ENCODE measurements around the gene IARS1. TPM values are rescaled to one million over a fixed set of nuclear protein-coding genes. Genes with fewer than 3 reads are reported as not detected.

Gene IARS1
- total RNA-seq, 4 donors from 2014 or later = 85.2 to 317 (median 110) TPM

DNA sequence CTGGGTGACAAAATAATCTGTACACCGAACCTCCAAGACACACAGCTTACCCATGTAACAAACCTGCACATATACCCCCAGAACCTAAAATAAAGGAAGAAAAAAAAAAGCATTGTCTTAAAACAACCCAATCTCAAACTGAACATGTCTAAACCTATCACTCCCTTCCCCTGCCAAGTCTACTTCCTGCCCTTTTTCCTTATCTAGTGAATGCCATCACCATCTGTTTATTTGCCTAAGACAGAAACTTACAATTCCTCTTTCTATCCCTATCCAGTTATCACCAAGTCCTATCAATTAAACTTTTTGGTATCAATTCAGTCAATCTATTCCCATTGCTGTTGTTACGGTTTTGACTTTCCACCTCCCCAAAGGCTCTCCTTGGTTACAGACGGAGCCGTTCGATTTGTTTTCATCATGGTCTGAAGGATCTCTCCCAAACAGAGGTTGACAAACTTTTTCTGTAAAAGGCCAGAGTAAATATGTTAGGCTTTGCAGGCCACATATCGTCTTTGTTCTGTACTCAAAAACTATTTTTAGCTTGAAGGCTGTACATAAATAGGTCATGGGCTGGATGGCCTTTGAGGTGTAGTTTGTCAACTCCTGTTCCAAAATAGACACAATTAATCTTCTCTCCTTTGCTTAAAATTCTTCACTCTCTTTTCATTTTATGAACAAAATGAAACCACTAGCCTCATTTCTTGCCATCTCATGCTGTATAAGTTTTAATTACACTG, 19.6 kb upstream of the IARS1 start:
- WGBS, 2 donors = 86 to 88% methylated on average over 6 of the region's 6 CpGs
- H3K27ac ChIP-seq = no peak overlapping the region

DNA sequence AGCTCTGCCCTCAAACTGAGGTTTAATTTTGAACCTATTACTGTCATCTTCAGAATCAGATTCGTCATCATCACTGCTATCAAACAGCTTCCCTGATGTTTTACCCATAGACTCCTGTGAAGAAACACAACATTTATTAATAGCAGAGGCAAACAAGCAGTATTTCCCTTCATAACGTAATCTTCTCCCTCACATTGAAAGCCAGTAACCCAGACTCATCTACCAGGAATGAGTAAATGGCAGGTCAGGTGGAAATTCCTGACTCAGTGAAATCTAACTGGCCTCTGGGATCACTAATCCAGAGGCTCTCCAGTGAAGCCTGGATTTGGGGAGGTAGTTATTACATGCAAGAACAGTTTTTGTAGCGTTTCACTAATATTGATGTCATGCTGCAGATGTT, 17.1 kb upstream of the IARS1 start:
- Histone ChIP-seq H3K4me1 (no peaks in the 10 kb centered on the region), H3K9me3 (no peaks in the 10 kb centered on the region), H3K27me3 (no peaks in the 10 kb centered on the region), H3K27ac (no peak overlapping the region), H3K36me3 (peaks cover 44 to 47% of the 10 kb centered on the region in 2 donors), H3K4me3 (replicated peaks in 1 of 3) (no peak overlapping the region)
- DNase-seq = no peak
- intact Hi-C loops (cut with DNase I) = no loop called here
- 94 to 97% methylated on average over 3 of the region's 3 CpGs for WGBS, 2 donors
- TF ChIP-seq POLR2A (IDR thresholded peaks at IDR 0.05) = no peak
- TF ChIP-seq, protein P1, sequence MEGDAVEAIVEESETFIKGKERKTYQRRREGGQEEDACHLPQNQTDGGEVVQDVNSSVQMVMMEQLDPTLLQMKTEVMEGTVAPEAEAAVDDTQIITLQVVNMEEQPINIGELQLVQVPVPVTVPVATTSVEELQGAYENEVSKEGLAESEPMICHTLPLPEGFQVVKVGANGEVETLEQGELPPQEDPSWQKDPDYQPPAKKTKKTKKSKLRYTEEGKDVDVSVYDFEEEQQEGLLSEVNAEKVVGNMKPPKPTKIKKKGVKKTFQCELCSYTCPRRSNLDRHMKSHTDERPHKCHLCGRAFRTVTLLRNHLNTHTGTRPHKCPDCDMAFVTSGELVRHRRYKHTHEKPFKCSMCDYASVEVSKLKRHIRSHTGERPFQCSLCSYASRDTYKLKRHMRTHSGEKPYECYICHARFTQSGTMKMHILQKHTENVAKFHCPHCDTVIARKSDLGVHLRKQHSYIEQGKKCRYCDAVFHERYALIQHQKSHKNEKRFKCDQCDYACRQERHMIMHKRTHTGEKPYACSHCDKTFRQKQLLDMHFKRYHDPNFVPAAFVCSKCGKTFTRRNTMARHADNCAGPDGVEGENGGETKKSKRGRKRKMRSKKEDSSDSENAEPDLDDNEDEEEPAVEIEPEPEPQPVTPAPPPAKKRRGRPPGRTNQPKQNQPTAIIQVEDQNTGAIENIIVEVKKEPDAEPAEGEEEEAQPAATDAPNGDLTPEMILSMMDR (IDR thresholded peaks at IDR 0.05) = no peak

More for the DNA sequence above, 19.6 kb upstream of the IARS1 start:
- Histone ChIP-seq H3K4me3 (replicated peaks in 1 of 3) (no peak overlapping the region), H3K4me1 (no peaks in the 10 kb centered on the region), H3K36me3 (peaks cover 41 to 45% of the 10 kb centered on the region in 2 donors), H3K9me3 (no peaks in the 10 kb centered on the region), H3K27me3 (no peaks in the 10 kb centered on the region)
- no peak for TF ChIP-seq POLR2A (IDR thresholded peaks at IDR 0.05)
- TF ChIP-seq, protein P1 (IDR thresholded peaks at IDR 0.05) = no peak
- intact Hi-C loops (cut with DNase I) = no loop called here
- DNase-seq = no peak

DNA sequence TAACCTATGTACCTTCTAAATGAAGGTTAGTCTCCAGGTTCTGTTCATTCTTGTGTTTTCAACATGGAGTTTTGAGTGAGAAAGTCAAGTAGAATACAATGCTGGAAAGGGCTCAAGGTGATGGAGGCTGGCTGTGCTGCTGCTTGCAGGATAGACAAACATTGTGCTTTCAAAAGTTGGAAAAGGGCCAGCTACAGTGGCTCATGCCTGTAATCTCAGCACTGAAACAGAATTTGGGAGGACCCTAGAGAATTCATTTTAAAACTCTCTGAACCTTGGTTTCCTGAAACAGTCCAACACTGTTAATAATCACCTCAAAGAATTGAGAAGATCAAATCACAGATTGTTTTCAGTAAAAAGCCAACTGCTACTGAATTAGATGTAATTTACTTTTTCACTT, 15.4 kb upstream of the IARS1 start:
- Histone ChIP-seq H3K27me3 (no peaks in the 10 kb centered on the region), H3K27ac (no peak overlapping the region), H3K36me3 (peaks cover 57 to 64% of the 10 kb centered on the region in 2 donors), H3K9me3 (no peaks in the 10 kb centered on the region), H3K4me1 (no peaks in the 10 kb centered on the region), H3K4me3 (replicated peaks in 1 of 3) (no peak overlapping the region)
- no peak for DNase-seq
- TF ChIP-seq, protein P1 (IDR thresholded peaks at IDR 0.05) = no peak
- no peak for TF ChIP-seq POLR2A (IDR thresholded peaks at IDR 0.05)
- intact Hi-C loops (cut with DNase I) = no loop called here

DNA sequence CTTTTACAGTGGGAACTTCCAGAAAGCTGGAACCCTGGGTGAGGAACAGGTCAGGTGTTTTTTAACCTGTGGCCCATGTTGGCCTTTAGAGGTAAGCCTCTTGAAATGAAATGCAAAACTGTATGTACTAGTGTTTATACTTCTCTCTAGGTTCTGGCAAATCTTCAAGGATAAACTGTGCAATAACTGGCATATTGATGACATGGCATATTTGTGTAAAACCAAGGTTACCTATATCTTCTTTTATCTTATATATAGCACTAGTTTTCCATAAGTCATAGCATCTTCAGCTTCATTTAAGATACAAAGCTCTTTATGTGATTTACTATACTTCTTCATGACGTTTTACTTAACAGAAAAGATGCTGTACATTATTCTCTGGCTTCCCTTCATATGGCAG, 7.4 kb upstream of the IARS1 start:
- Histone ChIP-seq H3K36me3 (peaks cover 72 to 78% of the 10 kb centered on the region in 2 donors), H3K9me3 (no peaks in the 10 kb centered on the region), H3K4me3 (replicated peaks in 1 of 3) (no peak overlapping the region), H3K27me3 (no peaks in the 10 kb centered on the region), H3K27ac (no peak overlapping the region), H3K4me1 (no peaks in the 10 kb centered on the region)
- WGBS, 2 donors = 82 to 87% methylated on average over 1 of the region's 1 CpG
- DNase-seq = no peak
- intact Hi-C loops (cut with DNase I) = no loop called here
- no peak for TF ChIP-seq POLR2A (IDR thresholded peaks at IDR 0.05)
- TF ChIP-seq, protein P1 (IDR thresholded peaks at IDR 0.05) = no peak

DNA sequence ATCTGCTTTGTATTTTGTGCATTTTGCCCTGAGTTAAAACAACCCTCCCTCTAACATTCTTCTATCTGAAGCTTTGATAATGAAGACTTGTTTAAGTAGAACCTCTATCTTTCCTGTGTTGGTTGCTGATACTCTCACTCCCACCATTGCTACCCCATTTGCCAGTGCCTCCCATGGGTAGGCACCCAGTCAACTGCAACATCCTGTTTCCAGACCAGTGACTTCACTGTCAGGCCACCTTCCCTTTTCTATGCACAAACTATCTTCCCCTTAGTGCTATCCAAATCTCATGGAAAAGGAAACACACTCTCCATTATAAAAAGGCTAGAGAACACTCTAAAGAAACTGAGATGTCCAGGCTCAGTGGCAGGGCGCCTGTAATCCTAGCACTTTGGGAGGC, 5.6 kb upstream of the IARS1 start:
- no peaks in the 10 kb centered on the region for H3K9me3 ChIP-seq
- peaks cover 5 to 6% of the 10 kb centered on the region in 2 donors for H3K4me1 ChIP-seq
- H3K27me3 ChIP-seq = no peaks in the 10 kb centered on the region
- TF ChIP-seq POLR2A (IDR thresholded peaks at IDR 0.05) = no peak
- TF ChIP-seq, protein P1 (IDR thresholded peaks at IDR 0.05) = no peak
- peaks cover 57 to 59% of the 10 kb centered on the region in 2 donors for H3K36me3 ChIP-seq
- intact Hi-C loops (cut with DNase I) = no loop called here
- WGBS, 2 donors = 85 to 94% methylated on average over 1 of the region's 1 CpG
- H3K4me3 ChIP-seq (replicated peaks in 1 of 3) = no peak overlapping the region
- no peak overlapping the region for H3K27ac ChIP-seq
- DNase-seq = no peak

All from thyroid gland (tissue), 4 donors.